Sigmoid colon (tissue), 7 donors: ENCODE results near the gene GOLGA1. TPM values are rescaled to one million over a fixed set of nuclear protein-coding genes. Genes with fewer than 3 reads are reported as not detected.
A peak's percentile ranks its signal among the peaks of the same experiment; 100 is the strongest.

Experiments used
- DNase-seq: peaks from one replicate; pipeline ENCODE4 v3.0.0-alpha.2; 2019
- H3K27ac ChIP-seq, 4 donors: fragments of 200-600 bp; sonication (generic); one replicate each; pipeline ENCODE4 v1.5.1; 2016 to 2019; ENCODE audit warnings: mild to moderate bottlenecking in 1 of 4
- H3K27me3 ChIP-seq, 3 donors: fragments of 200-600 bp; sonication (generic); one replicate each; pipeline ENCODE4 v1.5.1; 2019; ENCODE audit warnings: mild to moderate bottlenecking in 1 of 3
- H3K36me3 ChIP-seq, 4 donors: fragments of 200-600 bp; sonication (generic); one replicate each; pipeline ENCODE4 v1.5.1; 2016 to 2019
- H3K4me1 ChIP-seq, 4 donors: fragments of 200-600 bp; sonication (generic); one replicate each; pipeline ENCODE4 v1.5.1; 2017 to 2019
- H3K4me3 ChIP-seq, 4 donors: fragments of 200-600 bp; sonication (generic); one replicate each; pipeline ENCODE4 v1.5.1; 2017 to 2019; ENCODE audit warnings: mild to moderate bottlenecking in 2 of 4, moderate library complexity in 1 of 4
- H3K9me3 ChIP-seq, 4 donors: fragments of 200-600 bp in 3 of 4; sonication (generic) in 3 of 4; one replicate each; pipeline versions ENCODE4 v1.5.1 to v1.6.1; 2013 to 2019
- EP300 ChIP-seq, 4 donors: sonication (generic); formaldehyde crosslinking; IDR thresholded peaks; one replicate each; pipeline ENCODE4 v1.6.1; 2017; ENCODE audit warnings: antibody characterized with exemption in 4 of 4
- POLR2A ChIP-seq, 2 donors: fragments of 450-650 bp; IDR thresholded peaks; one replicate each; pipeline ENCODE4 v1.6.1; 2016; ENCODE audit warnings: antibody characterized with exemption in 2 of 2, mild to moderate bottlenecking in 2 of 2, moderate library complexity in 2 of 2
- POLR2AphosphoS5 ChIP-seq, 4 donors: sonication (generic); formaldehyde crosslinking; IDR thresholded peaks; one replicate each; pipeline ENCODE4 v1.6.1; 2017; ENCODE audit warnings: antibody characterized with exemption in 4 of 4
- WGBS, 2 donors: extraction: QIAGEN DNeasy Blood & Tissue Kit; methylation state at CpG; one replicate each; pipeline ENCODE4 v1.1.7; 2013; 5-methylcytosine and 5-hydroxymethylcytosine counted together
- intact Hi-C: fragments of 100-400 bp; cut with DNase I; formaldehyde crosslinking; loops from one replicate; pipeline ENCODE4 v1.15.1; 2023
- polyA plus RNA-seq, 3 donors: library from polyadenylated mRNA; stranded (reverse); fragments of 200-250 nt; gene quantifications; one replicate each; pipeline ENCODE4 v1.2.3, GENCODE V29; 2013
- total RNA-seq, 4 donors: library from RNA; depleted of rRNA; stranded (reverse); fragments of >200 nt; gene quantifications; one replicate each; pipeline ENCODE4 v1.1.0, GENCODE V29; 2016
- TF ChIP-seq, protein P1 (sequence below), 4 experiments: fragments of 450-650 bp in 3 of 4; fragments of 200-600 bp in 1 of 4; IDR thresholded peaks; one replicate each; pipeline ENCODE4 v1.5.1; 2016 to 2019; ENCODE audit warnings: antibody characterized with exemption in 4 of 4, mild to moderate bottlenecking in 3 of 4, moderate library complexity in 2 of 4
- donor health status: healthy with polysubstance abuse.
- donor health status: Bipolar disorder and iron deficiency.
- donor health status: healthy.

GOLGA1 gene
- total and polyA plus RNA-seq, 7 donors = 7.8 to 32.1 (median 15.1) TPM

DNA sequence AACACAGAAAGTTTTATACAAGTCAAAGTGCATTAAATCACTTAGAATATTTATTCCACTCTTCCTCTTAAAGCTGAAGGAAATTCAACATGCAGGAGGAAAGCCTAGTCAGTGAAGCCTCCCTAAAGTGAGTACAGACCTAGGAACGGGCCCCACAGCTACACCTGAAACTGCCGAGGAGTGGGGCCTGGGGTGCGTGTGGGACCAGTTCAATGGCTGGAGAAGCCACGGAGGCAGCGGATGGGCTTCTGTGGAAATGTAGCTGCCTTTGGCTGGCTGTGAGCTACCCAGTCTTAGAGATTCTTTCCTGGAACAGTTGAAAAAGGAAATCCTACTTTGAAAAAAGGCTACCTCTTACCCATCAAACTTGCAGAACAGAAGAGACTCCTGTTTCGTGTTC, 62.4 kb downstream of the GOLGA1 start:
- H3K36me3 ChIP-seq = peaks cover 18 to 91% (median 48%) of the 10 kb centered on the region in 4 donors
- H3K4me1 ChIP-seq = peaks cover 0 to 5% (median 3%) of the 10 kb centered on the region in 4 donors
- H3K27me3 ChIP-seq = no peaks in the 10 kb centered on the region
- no peaks in the 10 kb centered on the region for H3K9me3 ChIP-seq
- H3K27ac ChIP-seq = peak overlapping the region in 2 of 4 donors; percentile 34 to 49
- WGBS, 2 donors = 89 to 92% methylated on average over 6 of the region's 6 CpGs
- DNase-seq = no peak
- TF ChIP-seq POLR2A (IDR thresholded peaks at IDR 0.05) = no peak
- no peak for TF ChIP-seq POLR2AphosphoS5 (IDR thresholded peaks at IDR 0.05)
- TF ChIP-seq EP300 (IDR thresholded peaks at IDR 0.05) = no peak
- TF ChIP-seq, protein P1, sequence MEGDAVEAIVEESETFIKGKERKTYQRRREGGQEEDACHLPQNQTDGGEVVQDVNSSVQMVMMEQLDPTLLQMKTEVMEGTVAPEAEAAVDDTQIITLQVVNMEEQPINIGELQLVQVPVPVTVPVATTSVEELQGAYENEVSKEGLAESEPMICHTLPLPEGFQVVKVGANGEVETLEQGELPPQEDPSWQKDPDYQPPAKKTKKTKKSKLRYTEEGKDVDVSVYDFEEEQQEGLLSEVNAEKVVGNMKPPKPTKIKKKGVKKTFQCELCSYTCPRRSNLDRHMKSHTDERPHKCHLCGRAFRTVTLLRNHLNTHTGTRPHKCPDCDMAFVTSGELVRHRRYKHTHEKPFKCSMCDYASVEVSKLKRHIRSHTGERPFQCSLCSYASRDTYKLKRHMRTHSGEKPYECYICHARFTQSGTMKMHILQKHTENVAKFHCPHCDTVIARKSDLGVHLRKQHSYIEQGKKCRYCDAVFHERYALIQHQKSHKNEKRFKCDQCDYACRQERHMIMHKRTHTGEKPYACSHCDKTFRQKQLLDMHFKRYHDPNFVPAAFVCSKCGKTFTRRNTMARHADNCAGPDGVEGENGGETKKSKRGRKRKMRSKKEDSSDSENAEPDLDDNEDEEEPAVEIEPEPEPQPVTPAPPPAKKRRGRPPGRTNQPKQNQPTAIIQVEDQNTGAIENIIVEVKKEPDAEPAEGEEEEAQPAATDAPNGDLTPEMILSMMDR (IDR thresholded peaks at IDR 0.05) = no peak
- H3K4me3 ChIP-seq = no peak overlapping the region
- intact Hi-C loops = no loop called here

DNA sequence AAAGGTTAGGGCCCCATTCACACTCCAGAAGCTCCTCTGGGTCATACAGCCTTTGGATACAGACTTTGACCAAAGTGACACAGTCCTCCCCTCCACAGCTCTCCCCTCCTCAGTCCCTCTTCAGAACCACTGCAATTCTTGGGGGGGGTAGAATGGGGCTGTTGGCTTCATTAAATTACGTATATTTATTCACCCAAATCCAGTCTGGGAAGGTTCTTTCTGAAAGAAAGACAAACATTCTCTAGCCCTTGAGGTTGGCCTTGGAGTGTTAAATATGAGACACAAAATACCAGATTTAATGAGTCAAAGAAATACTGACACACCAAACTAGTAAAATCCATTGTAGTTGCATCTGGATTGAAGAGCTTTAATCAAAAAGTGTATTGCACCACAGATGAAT, 62.9 kb downstream of the GOLGA1 start:
- Histone ChIP-seq H3K36me3 (peaks cover 18 to 94% (median 51%) of the 10 kb centered on the region in 4 donors), H3K4me1 (peaks cover 0 to 10% (median 8%) of the 10 kb centered on the region in 4 donors), H3K27me3 (no peaks in the 10 kb centered on the region), H3K27ac (peak overlapping the region in 1 of 4 donors; percentile 34), H3K4me3 (no peak overlapping the region), H3K9me3 (no peaks in the 10 kb centered on the region)
- intact Hi-C loops = no loop called here
- 82 to 91% methylated on average over 1 of the region's 1 CpG for WGBS, 2 donors
- DNase-seq = no peak
- no peak for TF ChIP-seq EP300 (IDR thresholded peaks at IDR 0.05)
- TF ChIP-seq POLR2A (IDR thresholded peaks at IDR 0.05) = no peak
- TF ChIP-seq, protein P1 (IDR thresholded peaks at IDR 0.05) = no peak
- no peak for TF ChIP-seq POLR2AphosphoS5 (IDR thresholded peaks at IDR 0.05)

DNA sequence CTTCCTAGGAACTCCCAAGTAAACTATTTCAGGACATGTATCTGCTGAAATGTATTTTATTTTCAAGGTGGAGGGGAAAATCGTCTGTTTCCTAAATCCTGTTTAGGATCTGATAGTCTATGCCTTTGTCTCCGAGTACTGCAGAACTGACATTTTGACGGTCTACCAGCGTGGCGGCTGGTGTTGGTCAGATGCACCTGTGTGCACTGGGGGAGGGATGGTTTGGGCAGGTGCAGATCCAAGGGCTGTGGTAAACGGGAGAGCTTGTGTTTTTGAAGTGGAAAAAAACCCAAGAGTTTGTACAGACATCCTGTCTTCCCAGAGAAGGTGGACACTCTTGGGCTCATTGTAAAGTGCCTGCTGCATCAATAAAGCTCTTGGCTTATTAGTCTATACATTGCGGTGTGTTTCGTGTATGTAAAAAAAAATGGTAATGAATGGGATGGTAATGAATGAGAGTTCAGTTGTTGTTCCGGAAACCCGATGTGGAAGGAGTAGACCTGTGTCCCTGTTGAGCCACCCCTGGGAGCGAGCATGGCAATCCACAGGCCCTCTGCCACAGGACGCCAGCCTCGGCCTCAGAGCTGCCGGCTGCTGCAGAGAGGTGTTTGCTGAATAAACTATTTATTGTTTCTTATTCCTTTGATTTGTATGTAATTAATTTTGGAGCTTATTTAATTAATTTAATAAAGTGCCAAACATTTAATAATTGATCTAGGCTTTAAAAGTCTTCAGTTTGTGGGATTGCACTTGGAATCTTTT, 63.7 kb downstream of the GOLGA1 start:
- intact Hi-C loops = no loop called here
- H3K4me1 ChIP-seq = peaks cover 0 to 18% (median 16%) of the 10 kb centered on the region in 4 donors
- no peaks in the 10 kb centered on the region for H3K27me3 ChIP-seq
- H3K9me3 ChIP-seq = no peaks in the 10 kb centered on the region
- H3K27ac ChIP-seq = no peak overlapping the region
- 86 to 89% methylated on average over 14 of the region's 14 CpGs for WGBS, 2 donors
- no peak overlapping the region for H3K4me3 ChIP-seq
- TF ChIP-seq POLR2A (IDR thresholded peaks at IDR 0.05) (no peak), POLR2AphosphoS5 (IDR thresholded peaks at IDR 0.05) (no peak), EP300 (IDR thresholded peaks at IDR 0.05) (no peak)
- TF ChIP-seq, protein P1 (IDR thresholded peaks at IDR 0.05) = no peak
- no peak for DNase-seq
- peaks cover 18 to 88% (median 45%) of the 10 kb centered on the region in 4 donors for H3K36me3 ChIP-seq

DNA sequence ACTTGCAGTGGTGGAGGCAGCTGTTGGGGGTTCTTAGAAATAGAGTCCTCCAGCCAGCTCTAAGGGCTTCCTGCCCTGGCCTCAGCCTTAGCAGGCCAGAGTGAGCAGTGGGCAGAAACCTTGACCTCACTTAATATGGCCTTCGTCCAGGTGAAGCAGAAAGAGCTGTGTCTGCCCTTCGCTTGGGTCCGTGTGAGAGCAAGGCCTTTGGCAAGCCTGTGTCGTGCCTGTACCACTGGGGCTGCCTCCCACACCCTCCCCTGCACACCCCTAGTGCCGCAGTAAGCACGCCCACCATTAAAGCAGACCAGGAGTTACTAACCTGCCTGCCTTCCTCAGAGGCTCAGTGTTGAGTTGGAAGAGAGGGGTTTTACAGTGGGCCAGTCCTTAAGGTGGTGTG, 65.4 kb downstream of the GOLGA1 start:
- TF ChIP-seq POLR2AphosphoS5 (IDR thresholded peaks at IDR 0.05) (no peak), POLR2A (IDR thresholded peaks at IDR 0.05) (no peak), EP300 (IDR thresholded peaks at IDR 0.05) (no peak)
- TF ChIP-seq, protein P1 (IDR thresholded peaks at IDR 0.05) = no peak
- Histone ChIP-seq H3K4me3 (no peak overlapping the region), H3K36me3 (peaks cover 18 to 71% (median 32%) of the 10 kb centered on the region in 4 donors), H3K27ac (no peak overlapping the region), H3K9me3 (no peaks in the 10 kb centered on the region), H3K27me3 (no peaks in the 10 kb centered on the region), H3K4me1 (peaks cover 0 to 35% (median 31%) of the 10 kb centered on the region in 4 donors)
- WGBS, 2 donors = 93 to 97% methylated on average over 6 of the region's 6 CpGs
- intact Hi-C loops = no loop called here
- no peak for DNase-seq
